Measurements from ENCODE around the gene TMA7B. TPM values are rescaled to one million over a fixed set of nuclear protein-coding genes. Genes with fewer than 3 reads are reported as not detected.

Gene TMA7B
- not detected in 2 replicates for total RNA-seq

DNA sequence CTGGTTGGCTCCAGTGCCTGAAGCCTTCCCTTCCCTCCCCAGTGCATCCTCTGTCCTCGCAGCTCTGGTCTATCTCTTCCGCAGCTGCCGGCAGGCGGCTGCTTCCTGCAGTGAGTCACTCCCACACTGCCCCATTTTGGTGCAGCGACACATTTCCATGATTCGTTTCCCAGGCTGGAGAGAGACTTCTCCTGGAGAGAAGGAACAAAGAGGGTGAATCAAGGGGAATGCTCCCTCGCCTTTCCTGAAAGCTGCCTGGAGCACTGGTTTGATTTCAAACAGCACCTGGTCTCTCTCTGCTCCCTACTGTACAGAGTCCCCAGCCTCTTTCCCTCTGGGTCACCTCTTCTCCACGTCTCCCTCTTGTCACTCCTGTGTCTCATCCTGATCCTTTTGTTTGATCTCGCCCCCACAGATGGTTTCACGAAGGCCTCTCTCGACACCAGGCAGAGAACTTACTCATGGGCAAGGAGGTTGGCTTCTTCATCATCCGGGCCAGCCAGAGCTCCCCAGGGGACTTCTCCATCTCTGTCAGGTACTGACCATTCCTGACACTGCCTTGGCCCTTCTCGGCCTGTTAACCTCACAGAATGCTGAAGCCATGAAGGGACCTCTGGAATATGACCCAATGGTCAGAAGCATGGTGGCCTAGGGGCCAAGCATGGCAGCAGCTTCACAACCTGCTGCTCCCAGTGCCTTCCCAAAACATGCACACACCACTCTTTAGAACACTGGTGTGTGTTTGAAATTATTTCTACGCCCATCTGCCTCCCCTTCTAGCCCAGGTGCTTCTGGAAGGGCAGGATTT lies at the start of gene TMA7B:
Gene TMA7B (plus strand): TSS at position 758 of the 808 bp plus-strand sequence. CDS start 3,978 bp downstream, outside the sequence.

DNA sequence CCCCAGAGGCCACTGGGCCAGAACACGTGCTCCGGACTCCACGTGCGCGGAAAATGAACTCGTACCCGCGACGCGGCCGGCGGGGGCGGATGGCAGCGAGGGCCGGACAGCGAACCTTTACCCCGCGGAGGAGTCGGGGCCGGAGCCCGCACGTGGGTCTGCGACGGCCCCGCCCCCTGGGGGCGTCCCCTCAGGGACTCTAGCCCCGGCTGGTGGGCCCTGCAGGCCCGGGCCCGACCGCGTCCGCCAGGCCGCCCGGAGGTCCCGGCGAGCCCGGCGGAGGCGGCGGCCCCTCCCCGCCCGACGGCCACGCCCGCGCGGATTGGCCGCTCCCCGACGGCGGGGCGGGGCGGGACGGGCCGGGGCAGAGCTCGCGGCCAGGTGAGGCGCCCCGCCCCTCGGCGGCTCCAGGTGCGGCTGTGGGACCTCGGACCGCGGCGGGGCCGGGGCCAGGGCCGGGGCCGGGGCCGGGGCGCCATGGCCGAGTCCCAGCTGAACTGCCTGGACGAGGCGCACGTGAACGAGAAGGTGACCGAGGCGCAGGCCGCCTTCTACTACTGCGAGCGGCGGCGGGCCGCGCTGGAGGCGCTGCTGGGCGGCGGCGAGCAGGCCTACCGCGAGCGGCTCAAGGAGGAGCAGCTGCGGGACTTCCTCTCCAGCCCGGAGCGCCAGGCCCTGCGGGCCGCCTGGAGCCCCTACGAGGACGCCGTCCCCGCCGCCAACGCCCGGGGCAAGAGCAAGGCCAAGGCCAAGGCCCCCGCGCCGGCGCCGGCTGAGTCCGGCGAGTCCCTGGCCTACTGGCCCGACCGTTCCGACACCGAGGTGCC lies 34.6 kb downstream of the TMA7B start, which contains the start of gene FAM83F:
Gene FAM83F (plus strand): TSS at position 389 of the 827 bp plus-strand sequence. CDS start 89 bp downstream, at position 478.

Other genes with a start within 250 kb of the TMA7B start
- gene ENTHD1, start 66.6 kb upstream of the TMA7B start, total RNA-seq: not detected in 2 replicates
- gene GRAP2, start 59.3 kb upstream of the TMA7B start, total RNA-seq: not detected in 2 replicates
- gene FAM83F, start 34.6 kb downstream of the TMA7B start, total RNA-seq: 32.8 and 40.9 TPM in 2 replicates
- gene TNRC6B, start 217.5 kb downstream of the TMA7B start, total RNA-seq: 9.9 and 19.5 TPM in 2 replicates

Data from nasal cavity respiratory epithelium epithelial cell of viscerocranial mucosa (primary cell).